Chondrocyte (in vitro differentiated cells): ENCODE data around the gene ZNF346. TPM values are rescaled to one million over a fixed set of nuclear protein-coding genes. Genes with fewer than 3 reads are reported as not detected.

Source experiments
- DNase-seq: peaks from one replicate; pipeline ENCODE4 v3.0.0; 2021; ENCODE audit warnings: mixed read lengths, low spot score
- H3K27ac Mint-ChIP-seq: one replicate; pipeline ENCODE4 v1.8.0; 2021; ENCODE audit warnings: mild to moderate bottlenecking, moderate library complexity, mixed read lengths; ENCODE audit not compliant: unreplicated experiment
- H3K27me3 Mint-ChIP-seq: 2 replicates; pipeline ENCODE4 v1.8.0; 2021; ENCODE audit warnings: low read depth, mixed read lengths
- H3K36me3 Mint-ChIP-seq: 2 replicates; pipeline ENCODE4 v1.8.0; 2021; ENCODE audit warnings: low read depth, mixed read lengths
- H3K4me1 Mint-ChIP-seq: 2 replicates; pipeline ENCODE4 v1.8.0; 2021; ENCODE audit warnings: low read depth, mild to moderate bottlenecking, mixed read lengths
- H3K4me3 Mint-ChIP-seq: one replicate; pipeline ENCODE4 v1.8.0; 2021; ENCODE audit warnings: mild to moderate bottlenecking, moderate library complexity, mixed read lengths; ENCODE audit not compliant: unreplicated experiment
- H3K9me3 Mint-ChIP-seq: 2 replicates; pipeline ENCODE4 v1.8.0; 2021; ENCODE audit warnings: low read depth, mixed read lengths
- total RNA-seq: library from RNA; stranded (reverse); gene quantifications from 3 replicates; pipeline ENCODE4 v1.2.1, GENCODE V29; 2021
- TF ChIP-seq, protein P1 (sequence below): fragments of 200-600 bp; sonication (generic); IDR thresholded peaks from 2 replicates; pipeline ENCODE4 v1.5.0; 2021; ENCODE audit warnings: antibody characterized with exemption, mild to moderate bottlenecking, moderate library complexity

The ZNF346 gene
- total RNA-seq, 1 donor from 2014 or later, result 15.1 TPM

- H3K36me3 Mint-ChIP-seq, result peaks cover 2% of the 10 kb centered on the region
- H3K27ac Mint-ChIP-seq, result no peak overlapping the region
- H3K9me3 Mint-ChIP-seq, result no peaks in the 10 kb centered on the region
- H3K27me3 Mint-ChIP-seq, result peaks cover 2% of the 10 kb centered on the region
- TF ChIP-seq, protein P1, sequence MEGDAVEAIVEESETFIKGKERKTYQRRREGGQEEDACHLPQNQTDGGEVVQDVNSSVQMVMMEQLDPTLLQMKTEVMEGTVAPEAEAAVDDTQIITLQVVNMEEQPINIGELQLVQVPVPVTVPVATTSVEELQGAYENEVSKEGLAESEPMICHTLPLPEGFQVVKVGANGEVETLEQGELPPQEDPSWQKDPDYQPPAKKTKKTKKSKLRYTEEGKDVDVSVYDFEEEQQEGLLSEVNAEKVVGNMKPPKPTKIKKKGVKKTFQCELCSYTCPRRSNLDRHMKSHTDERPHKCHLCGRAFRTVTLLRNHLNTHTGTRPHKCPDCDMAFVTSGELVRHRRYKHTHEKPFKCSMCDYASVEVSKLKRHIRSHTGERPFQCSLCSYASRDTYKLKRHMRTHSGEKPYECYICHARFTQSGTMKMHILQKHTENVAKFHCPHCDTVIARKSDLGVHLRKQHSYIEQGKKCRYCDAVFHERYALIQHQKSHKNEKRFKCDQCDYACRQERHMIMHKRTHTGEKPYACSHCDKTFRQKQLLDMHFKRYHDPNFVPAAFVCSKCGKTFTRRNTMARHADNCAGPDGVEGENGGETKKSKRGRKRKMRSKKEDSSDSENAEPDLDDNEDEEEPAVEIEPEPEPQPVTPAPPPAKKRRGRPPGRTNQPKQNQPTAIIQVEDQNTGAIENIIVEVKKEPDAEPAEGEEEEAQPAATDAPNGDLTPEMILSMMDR, result no peak
- no peak for DNase-seq
- no peak overlapping the region for H3K4me3 Mint-ChIP-seq
- peaks cover 4% of the 10 kb centered on the region for H3K4me1 Mint-ChIP-seq
Measured at GRCh38 chr5:177103523-177104253, 81.2 kb downstream of the ZNF346 start.

GRCh38 chr5:177105691-177106476 is 83.4 kb downstream of the ZNF346 start:
- Mint-ChIP-seq H3K4me1 (no peaks in the 10 kb centered on the region), H3K27me3 (peaks cover 2% of the 10 kb centered on the region), H3K36me3 (peaks cover 2% of the 10 kb centered on the region), H3K9me3 (no peaks in the 10 kb centered on the region), H3K27ac (no peak overlapping the region), H3K4me3 (no peak overlapping the region)
- no peak for DNase-seq
- TF ChIP-seq, protein P1, result no peak

GRCh38 chr5:177107159-177107558 is 84.7 kb downstream of the ZNF346 start:
- DNase-seq, result no peak
- Mint-ChIP-seq H3K36me3 (peaks cover 2% of the 10 kb centered on the region), H3K9me3 (no peaks in the 10 kb centered on the region), H3K27ac (no peak overlapping the region), H3K27me3 (peaks cover 2% of the 10 kb centered on the region), H3K4me3 (no peak overlapping the region), H3K4me1 (no peaks in the 10 kb centered on the region)
- TF ChIP-seq, protein P1, result no peak

- H3K27me3 Mint-ChIP-seq, result peaks cover 2% of the 10 kb centered on the region
- no peak overlapping the region for H3K4me3 Mint-ChIP-seq
- TF ChIP-seq, protein P1, result no peak
- H3K4me1 Mint-ChIP-seq, result no peaks in the 10 kb centered on the region
- peak overlapping the region; percentile 5 for H3K27ac Mint-ChIP-seq
- H3K9me3 Mint-ChIP-seq, result no peaks in the 10 kb centered on the region
- peaks cover 2% of the 10 kb centered on the region for H3K36me3 Mint-ChIP-seq
- no peak for DNase-seq
Measured at GRCh38 chr5:177109810-177110209, 87.3 kb downstream of the ZNF346 start.

- Mint-ChIP-seq H3K27me3 (no peaks in the 10 kb centered on the region), H3K9me3 (no peaks in the 10 kb centered on the region), H3K4me1 (no peaks in the 10 kb centered on the region), H3K4me3 (peak overlapping the region; percentile 7), H3K36me3 (peaks cover 2% of the 10 kb centered on the region), H3K27ac (no peak overlapping the region)
- TF ChIP-seq, protein P1, result peak; percentile 94
- no peak for DNase-seq
Measured at GRCh38 chr5:177111720-177112394, 89.4 kb downstream of the ZNF346 start.
